Measurements from ENCODE around the gene ANTKMT. TPM values are rescaled to one million over a fixed set of nuclear protein-coding genes. Genes with fewer than 3 reads are reported as not detected.

The ANTKMT gene
- total RNA-seq, 2 donors from 2014 or later, result 10.3 to 11.8 TPM

GRCh38 chr16:678209-678857, 42.6 kb upstream of the ANTKMT start:
- H3K4me1 Mint-ChIP-seq, result peaks cover 25% of the 10 kb centered on the region
- no peaks in the 10 kb centered on the region for H3K9me3 ChIP-seq (ENCODE audit: control insufficient read depth, low read length, poor library complexity, severe bottlenecking)
- peak overlapping the region; percentile 34 for H3K27ac Mint-ChIP-seq
- DNase-seq (no peak), ATAC-seq (no peak)
- H3K36me3 Mint-ChIP-seq (ENCODE audit: low read depth), result no peaks in the 10 kb centered on the region
- no peaks in the 10 kb centered on the region for H3K27me3 Mint-ChIP-seq
- H3K4me3 Mint-ChIP-seq, result peak overlapping the region; percentile 76

- peaks cover 26% of the 10 kb centered on the region for H3K4me1 Mint-ChIP-seq
- ATAC-seq, result no peak
- H3K36me3 Mint-ChIP-seq (ENCODE audit: low read depth), result no peaks in the 10 kb centered on the region
Observed at GRCh38 chr16:678858-679813, 41.8 kb upstream of the ANTKMT start.

GRCh38 chr16:679814-680624, 40.9 kb upstream of the ANTKMT start, which contains the start of gene STUB1:
Gene STUB1 (plus strand): TSS chr16:680410. CDS start chr16:680526, 116 bp downstream.
- Mint-ChIP-seq H3K4me3 (peak within 1 kb of the TSS; percentile 83), H3K27me3 (no peaks in the 10 kb centered on the region), H3K27ac (peak within 1 kb of the TSS; percentile 37), H3K36me3 (ENCODE audit: low read depth) (no peaks in the 10 kb centered on the region), H3K4me1 (peaks cover 22% of the 10 kb centered on the region)
- DNase-seq (peak; percentile 76 to 89 (median 89)), ATAC-seq (peak; percentile 55)
- no peaks in the 10 kb centered on the region for H3K9me3 ChIP-seq (ENCODE audit: control insufficient read depth, low read length, poor library complexity, severe bottlenecking)

More at GRCh38 chr16:678858-679813, 41.8 kb upstream of the ANTKMT start:
- Mint-ChIP-seq H3K27ac (peak overlapping the region; percentile 34), H3K4me3 (peak overlapping the region; percentile 82), H3K27me3 (no peaks in the 10 kb centered on the region)
- peak in 2 of 3 donors; percentile 50 to 53 for DNase-seq
- no peaks in the 10 kb centered on the region for H3K9me3 ChIP-seq (ENCODE audit: control insufficient read depth, low read length, poor library complexity, severe bottlenecking)

- no peak for ATAC-seq
- peak overlapping the region; percentile 37 for H3K27ac Mint-ChIP-seq
- no peaks in the 10 kb centered on the region for H3K36me3 Mint-ChIP-seq (ENCODE audit: low read depth)
- peak overlapping the region; percentile 83 for H3K4me3 Mint-ChIP-seq
- H3K9me3 ChIP-seq (ENCODE audit: control insufficient read depth, low read length, poor library complexity, severe bottlenecking), result no peaks in the 10 kb centered on the region
- peaks cover 20% of the 10 kb centered on the region for H3K4me1 Mint-ChIP-seq
- no peaks in the 10 kb centered on the region for H3K27me3 Mint-ChIP-seq
- no peak for DNase-seq
Observed at GRCh38 chr16:680625-680945, 40.4 kb upstream of the ANTKMT start.

DNA sequence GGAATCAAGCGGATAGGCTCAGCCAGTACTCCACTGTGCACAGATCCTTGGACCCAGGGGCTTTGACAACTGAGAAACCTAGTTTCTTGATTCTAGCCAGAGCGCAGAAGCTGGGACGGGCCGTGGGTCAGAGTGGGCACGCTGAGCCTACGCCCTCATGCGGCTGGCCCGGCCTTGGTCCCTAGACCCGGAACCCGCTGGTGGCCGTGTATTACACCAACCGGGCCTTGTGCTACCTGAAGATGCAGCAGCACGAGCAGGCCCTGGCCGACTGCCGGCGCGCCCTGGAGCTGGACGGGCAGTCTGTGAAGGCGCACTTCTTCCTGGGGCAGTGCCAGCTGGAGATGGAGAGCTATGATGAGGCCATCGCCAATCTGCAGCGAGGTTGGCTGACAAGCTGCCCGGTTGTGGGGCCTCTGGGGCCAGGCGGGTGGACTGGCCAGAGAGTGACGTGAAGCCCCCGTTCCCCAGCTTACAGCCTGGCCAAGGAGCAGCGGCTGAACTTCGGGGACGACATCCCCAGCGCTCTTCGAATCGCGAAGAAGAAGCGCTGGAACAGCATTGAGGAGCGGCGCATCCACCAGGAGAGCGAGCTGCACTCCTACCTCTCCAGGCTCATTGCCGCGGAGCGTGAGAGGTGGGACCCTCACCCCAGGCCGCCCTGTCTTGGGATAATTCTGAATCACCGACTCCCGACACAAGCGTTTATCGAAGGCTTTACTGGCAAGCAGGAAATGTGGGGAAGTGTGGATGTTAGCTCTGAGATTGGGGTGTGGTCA, 39.8 kb upstream of the ANTKMT start:
- Mint-ChIP-seq H3K4me1 (peaks cover 20% of the 10 kb centered on the region), H3K4me3 (peak overlapping the region; percentile 83), H3K27me3 (no peaks in the 10 kb centered on the region), H3K36me3 (ENCODE audit: low read depth) (no peaks in the 10 kb centered on the region), H3K27ac (peak overlapping the region; percentile 37)
- ATAC-seq, result no peak
- no peaks in the 10 kb centered on the region for H3K9me3 ChIP-seq (ENCODE audit: control insufficient read depth, low read length, poor library complexity, severe bottlenecking)
- no peak for DNase-seq

DNA sequence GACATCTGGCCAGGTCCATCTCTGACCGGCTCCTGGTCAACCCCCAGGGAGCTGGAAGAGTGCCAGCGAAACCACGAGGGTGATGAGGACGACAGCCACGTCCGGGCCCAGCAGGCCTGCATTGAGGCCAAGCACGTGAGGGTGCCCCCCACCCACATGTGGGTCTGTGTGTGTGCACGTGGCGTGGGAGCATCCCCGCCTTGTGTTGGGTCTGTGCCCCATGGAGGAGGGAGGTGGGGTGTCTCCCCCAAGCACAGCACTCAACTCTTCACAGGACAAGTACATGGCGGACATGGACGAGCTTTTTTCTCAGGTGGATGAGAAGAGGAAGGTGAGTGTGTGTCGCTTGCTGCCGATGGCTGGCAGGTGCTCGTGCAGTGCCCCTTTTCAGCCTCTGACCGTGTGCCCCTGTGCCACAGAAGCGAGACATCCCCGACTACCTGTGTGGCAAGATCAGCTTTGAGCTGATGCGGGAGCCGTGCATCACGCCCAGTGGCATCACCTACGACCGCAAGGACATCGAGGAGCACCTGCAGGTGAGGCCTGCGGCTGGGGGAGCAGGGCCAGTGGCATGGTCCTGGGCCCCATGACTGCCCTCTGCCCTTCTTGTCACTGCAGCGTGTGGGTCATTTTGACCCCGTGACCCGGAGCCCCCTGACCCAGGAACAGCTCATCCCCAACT, 39.1 kb upstream of the ANTKMT start:
- peaks cover 20% of the 10 kb centered on the region for H3K4me1 Mint-ChIP-seq
- H3K27ac Mint-ChIP-seq, result peak overlapping the region; percentile 61
- H3K4me3 Mint-ChIP-seq, result peak overlapping the region; percentile 43
- ATAC-seq (no peak), DNase-seq (no peak)
- no peaks in the 10 kb centered on the region for H3K36me3 Mint-ChIP-seq (ENCODE audit: low read depth)
- no peaks in the 10 kb centered on the region for H3K9me3 ChIP-seq (ENCODE audit: control insufficient read depth, low read length, poor library complexity, severe bottlenecking)
- no peaks in the 10 kb centered on the region for H3K27me3 Mint-ChIP-seq

- ATAC-seq (no peak), DNase-seq (no peak)
- no peaks in the 10 kb centered on the region for H3K36me3 Mint-ChIP-seq (ENCODE audit: low read depth)
- peaks cover 20% of the 10 kb centered on the region for H3K4me1 Mint-ChIP-seq
- H3K9me3 ChIP-seq (ENCODE audit: control insufficient read depth, low read length, poor library complexity, severe bottlenecking), result no peaks in the 10 kb centered on the region
- H3K27ac Mint-ChIP-seq, result peak overlapping the region; percentile 61
- peak overlapping the region; percentile 84 for H3K4me3 Mint-ChIP-seq
- H3K27me3 Mint-ChIP-seq, result no peaks in the 10 kb centered on the region
Observed at GRCh38 chr16:682493-683395, 38.2 kb upstream of the ANTKMT start.

DNA sequence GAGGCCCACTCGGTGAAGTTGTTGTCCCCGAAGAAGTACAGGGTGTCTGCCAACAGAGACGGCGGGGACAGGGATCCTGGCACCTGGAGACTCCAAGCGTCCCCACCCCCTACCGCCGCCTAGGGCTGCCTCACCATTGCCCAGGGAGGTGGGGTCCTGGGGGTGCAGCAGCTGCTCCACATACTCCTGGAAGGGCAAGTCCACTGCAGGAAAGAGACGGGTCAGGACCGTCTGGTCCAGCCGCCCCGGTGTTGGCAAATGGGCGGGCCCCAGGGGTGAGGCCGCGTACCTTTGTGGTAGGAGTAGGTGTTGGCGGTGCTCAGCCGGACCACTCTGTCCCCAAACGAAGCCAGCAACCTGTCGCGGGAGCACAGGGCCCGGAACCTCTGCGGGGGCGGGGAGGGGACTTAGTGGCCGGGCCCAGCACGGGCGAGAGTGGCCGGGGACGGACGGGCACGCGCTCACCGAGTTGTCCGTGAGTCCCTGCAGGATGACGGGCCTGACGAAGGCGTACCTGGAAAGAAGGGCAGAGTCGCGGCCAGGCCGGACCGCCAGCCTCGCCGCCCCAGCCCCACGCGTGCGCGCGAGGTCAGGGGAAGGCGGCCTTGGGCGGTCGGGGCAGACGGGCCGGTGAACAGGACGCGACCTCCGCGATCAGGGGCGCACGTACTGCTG, 37.4 kb upstream of the ANTKMT start:
- no peaks in the 10 kb centered on the region for H3K27me3 Mint-ChIP-seq
- no peaks in the 10 kb centered on the region for H3K36me3 Mint-ChIP-seq (ENCODE audit: low read depth)
- DNase-seq (no peak), ATAC-seq (no peak)
- H3K9me3 ChIP-seq (ENCODE audit: control insufficient read depth, low read length, poor library complexity, severe bottlenecking), result no peaks in the 10 kb centered on the region
- H3K4me1 Mint-ChIP-seq, result peaks cover 20% of the 10 kb centered on the region
- H3K27ac Mint-ChIP-seq, result no peak overlapping the region
- H3K4me3 Mint-ChIP-seq, result peak overlapping the region; percentile 84

GRCh38 chr16:684071-684794, 36.7 kb upstream of the ANTKMT start, which contains the start of gene JMJD8:
Gene JMJD8 (minus strand): TSS chr16:684334. CDS start chr16:684319, 15 bp downstream.
- no peak within 1 kb of the TSS for H3K27ac Mint-ChIP-seq
- no peaks in the 10 kb centered on the region for H3K27me3 Mint-ChIP-seq
- peak within 1 kb of the TSS; percentile 84 for H3K4me3 Mint-ChIP-seq
- DNase-seq, result peak; percentile 95
- H3K4me1 Mint-ChIP-seq, result peaks cover 17% of the 10 kb centered on the region
- H3K9me3 ChIP-seq (ENCODE audit: control insufficient read depth, low read length, poor library complexity, severe bottlenecking), result no peaks in the 10 kb centered on the region
- peak; percentile 77 for ATAC-seq
- H3K36me3 Mint-ChIP-seq (ENCODE audit: low read depth), result no peaks in the 10 kb centered on the region

- ATAC-seq (no peak), DNase-seq (no peak)
- Mint-ChIP-seq H3K4me3 (no peak overlapping the region), H3K27ac (no peak overlapping the region), H3K27me3 (no peaks in the 10 kb centered on the region), H3K36me3 (ENCODE audit: low read depth) (no peaks in the 10 kb centered on the region), H3K4me1 (peaks cover 15% of the 10 kb centered on the region)
- H3K9me3 ChIP-seq (ENCODE audit: control insufficient read depth, low read length, poor library complexity, severe bottlenecking), result no peaks in the 10 kb centered on the region
Observed at GRCh38 chr16:684961-685696, 35.8 kb upstream of the ANTKMT start.
